D721Med (cell line): ENCODE results near the gene EPHA3.

ENCODE experiments used
- DNase-seq: peaks from one replicate; pipeline ENCODE4 v3.0.0; 2011; ENCODE audit warnings: low spot score; ENCODE audit not compliant: insufficient read length
- FAIRE-seq: peaks from 2 replicates; lab custom pipeline; 2011; peaks lifted over from hg19 to GRCh38; lab: Jason Lieb, UNC
- TF ChIP-seq, protein P1 (sequence below): IDR thresholded peaks from 2 replicates; pipeline ENCODE4 v1.5.1; 2012; ENCODE audit warnings: mild to moderate bottlenecking, control low read depth; ENCODE audit not compliant: insufficient read depth; ENCODE audit errors: missing control alignments

The EPHA3 gene

DNA sequence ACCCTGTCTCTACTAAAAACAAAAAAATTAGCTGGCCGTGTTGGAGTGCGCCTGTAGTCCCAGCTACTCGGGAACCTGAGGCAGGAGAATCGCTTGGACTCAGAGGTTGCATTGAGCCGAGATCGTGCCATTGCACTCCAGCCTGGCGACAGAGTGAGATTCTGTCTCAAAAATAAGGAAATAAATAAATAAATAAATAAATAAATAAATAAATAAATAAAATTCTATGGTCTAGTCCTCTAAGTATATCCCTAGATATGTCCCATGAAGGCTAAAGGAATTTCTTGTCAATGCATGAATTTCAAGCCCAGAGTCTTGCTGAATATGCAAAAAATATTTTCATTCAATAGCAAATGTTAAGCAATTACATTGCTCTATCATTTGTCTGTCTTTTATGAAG is 149.0 kb downstream of the EPHA3 start:
- TF ChIP-seq, protein P1, sequence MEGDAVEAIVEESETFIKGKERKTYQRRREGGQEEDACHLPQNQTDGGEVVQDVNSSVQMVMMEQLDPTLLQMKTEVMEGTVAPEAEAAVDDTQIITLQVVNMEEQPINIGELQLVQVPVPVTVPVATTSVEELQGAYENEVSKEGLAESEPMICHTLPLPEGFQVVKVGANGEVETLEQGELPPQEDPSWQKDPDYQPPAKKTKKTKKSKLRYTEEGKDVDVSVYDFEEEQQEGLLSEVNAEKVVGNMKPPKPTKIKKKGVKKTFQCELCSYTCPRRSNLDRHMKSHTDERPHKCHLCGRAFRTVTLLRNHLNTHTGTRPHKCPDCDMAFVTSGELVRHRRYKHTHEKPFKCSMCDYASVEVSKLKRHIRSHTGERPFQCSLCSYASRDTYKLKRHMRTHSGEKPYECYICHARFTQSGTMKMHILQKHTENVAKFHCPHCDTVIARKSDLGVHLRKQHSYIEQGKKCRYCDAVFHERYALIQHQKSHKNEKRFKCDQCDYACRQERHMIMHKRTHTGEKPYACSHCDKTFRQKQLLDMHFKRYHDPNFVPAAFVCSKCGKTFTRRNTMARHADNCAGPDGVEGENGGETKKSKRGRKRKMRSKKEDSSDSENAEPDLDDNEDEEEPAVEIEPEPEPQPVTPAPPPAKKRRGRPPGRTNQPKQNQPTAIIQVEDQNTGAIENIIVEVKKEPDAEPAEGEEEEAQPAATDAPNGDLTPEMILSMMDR, result no peak
- FAIRE-seq (no peak), DNase-seq (no peak)

DNA sequence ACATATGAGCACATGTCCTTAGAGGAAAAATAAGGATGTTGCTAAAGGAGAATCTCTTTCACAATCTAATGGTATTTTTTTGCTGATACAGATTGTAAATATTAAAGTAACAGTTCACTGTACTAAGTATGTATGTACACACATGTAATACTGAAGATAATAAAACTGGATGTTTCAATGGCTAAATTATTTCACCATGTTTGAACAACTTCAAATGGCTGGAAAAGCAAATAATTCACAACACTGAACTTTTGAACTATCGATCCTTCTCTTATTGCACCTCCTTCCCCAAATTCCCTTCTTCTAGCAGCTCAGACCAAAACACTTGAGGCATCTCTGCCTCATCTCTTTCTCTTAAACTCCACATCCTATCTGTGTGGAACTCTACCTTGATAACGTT is 149.5 kb downstream of the EPHA3 start:
- no peak for DNase-seq
- no peak for FAIRE-seq
- TF ChIP-seq, protein P1, result no peak

DNA sequence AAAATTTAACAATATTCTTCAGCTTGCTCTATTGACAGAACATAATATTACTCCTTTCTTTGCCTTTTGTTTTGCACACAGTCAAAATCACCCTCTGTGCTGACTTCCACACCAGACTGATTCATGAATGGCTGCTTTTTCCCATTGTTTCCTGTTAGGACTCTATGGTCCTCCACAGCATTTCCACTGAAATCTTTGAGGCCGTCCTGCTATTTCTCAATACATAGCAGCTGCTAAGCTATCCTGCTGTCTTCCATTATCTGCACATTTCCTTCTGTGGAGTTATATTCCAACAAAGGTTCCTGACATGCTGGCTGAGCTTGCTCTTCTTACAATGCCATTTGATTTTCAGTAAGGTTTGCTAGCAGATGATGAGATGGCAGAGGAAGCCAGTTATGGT is 153.3 kb downstream of the EPHA3 start:
- TF ChIP-seq, protein P1, result no peak
- FAIRE-seq (no peak), DNase-seq (no peak)

DNA sequence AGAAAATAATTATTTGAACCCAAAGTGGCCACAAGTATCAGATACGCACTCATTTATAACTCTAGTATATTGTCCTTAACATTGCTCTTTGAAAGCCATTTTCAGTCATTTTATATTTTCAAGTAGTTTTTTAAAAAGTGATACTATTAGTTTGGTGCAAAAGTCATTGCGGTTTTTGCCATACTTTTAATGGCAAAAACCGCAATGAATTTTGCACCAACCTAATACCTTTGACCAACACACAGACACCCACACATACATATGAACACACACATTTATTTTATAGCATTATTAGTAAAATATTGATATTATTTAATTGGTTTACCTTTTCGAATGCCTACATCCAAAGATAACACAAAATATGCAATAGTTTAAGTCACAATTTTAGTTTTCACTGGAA is 154.3 kb downstream of the EPHA3 start:
- FAIRE-seq (no peak), DNase-seq (no peak)
- TF ChIP-seq, protein P1, result no peak

DNA sequence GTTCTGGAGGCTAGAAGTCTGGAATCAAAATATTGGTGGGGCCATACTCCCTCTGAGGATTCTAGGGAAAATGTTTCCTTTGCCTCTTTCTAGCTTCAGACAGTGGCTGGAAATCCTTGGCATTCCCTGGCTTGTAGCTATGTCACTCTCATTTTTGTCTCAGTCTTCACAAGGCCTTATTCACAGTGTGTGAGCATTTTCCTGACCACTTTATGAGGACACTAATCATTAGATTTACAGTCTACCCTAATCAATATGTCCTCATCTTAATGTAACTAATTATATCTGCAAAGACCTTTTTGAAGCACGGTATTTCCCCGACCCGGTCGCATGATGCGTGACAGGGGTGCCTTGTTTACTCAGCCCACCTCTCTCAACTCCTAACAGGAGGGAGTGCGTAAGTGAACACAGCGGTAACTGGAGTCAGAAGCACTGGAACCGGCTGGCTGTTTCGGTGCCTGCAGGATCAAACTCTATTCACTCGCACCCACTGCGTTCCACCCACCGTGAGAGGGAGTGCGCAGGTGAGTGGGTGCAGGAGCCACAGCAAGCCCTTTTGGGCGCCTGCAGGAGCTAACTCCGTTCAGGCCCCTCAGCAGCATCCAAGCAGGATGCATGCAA is 155.0 kb downstream of the EPHA3 start:
- DNase-seq (no peak), FAIRE-seq (no peak)
- TF ChIP-seq, protein P1, result no peak

DNA sequence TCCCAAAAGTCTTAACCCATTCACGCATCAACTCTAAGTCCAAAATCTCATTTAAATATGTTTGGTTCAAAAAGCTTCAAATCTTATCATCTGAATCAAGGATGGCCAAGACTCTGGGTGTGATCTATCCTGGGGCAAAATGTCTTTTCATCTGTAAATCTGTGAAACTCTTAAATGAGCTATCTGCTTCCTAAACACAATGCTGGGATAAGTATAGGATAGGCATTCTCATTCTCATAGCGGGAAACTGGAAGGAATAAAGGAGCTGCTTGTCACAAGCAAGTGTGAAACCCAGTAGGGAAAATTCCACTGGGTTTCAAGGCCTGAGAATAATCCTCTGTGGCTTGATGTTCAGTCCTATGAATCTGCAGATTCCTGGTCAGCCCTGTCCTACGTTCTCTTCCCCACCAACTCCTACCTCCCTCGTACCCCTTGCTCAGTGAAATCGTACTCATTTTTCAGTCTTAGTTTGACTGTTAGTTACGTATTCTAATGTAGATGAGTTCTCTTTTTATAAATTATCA is 156.7 kb downstream of the EPHA3 start:
- no peak for FAIRE-seq

DNA sequence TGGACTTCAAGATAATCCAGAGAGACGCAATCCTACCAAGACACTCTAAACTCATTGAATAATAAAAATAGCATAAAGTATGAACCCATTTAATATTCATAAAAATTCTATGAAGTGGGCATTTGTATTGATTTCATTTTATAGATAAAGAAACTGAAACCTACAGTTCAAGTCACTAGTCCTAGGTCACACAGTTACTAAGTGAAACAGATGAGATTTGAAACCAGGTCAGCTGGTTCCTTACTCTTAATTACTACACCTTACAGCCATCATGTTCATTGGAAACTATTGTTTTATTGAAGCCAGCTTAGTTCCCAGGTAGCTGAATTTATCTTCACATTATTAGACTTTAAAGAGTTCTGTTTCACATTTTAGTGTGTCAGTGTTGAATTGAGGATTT is 158.7 kb downstream of the EPHA3 start:
- TF ChIP-seq, protein P1, result no peak
- no peak for FAIRE-seq

More for the DNA sequence above, 156.7 kb downstream of the EPHA3 start:
- TF ChIP-seq, protein P1, result no peak
- no peak for DNase-seq

More for the DNA sequence above, 158.7 kb downstream of the EPHA3 start:
- no peak for DNase-seq
